Measurements from ENCODE around the gene AKT1S1.

Gene AKT1S1

DNA sequence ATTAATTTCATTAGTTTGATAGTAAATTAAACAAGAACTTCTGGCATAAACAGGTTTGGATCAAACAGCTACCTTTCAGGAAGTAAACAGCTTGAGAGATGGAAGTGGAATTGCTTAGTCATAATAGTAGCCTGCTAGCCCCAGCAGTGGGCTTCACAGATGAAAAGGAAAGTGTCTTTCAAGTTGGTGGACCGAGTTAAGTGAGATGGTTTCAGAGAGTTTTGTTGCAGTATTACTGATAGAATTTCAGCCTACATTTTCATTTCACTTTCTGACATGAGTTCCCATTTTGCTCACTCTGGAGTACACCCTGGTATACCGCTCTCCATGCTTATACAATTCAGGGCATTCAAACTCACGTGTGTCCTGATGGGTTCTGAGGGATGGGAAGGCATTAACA, 28.2 kb downstream of the AKT1S1 start:
- H3K36me3 ChIP-seq (ENCODE audit: control insufficient read depth, insufficient read depth, low read length): peaks cover 5% of the 10 kb centered on the region; the same call in 1 of the 2 replicates
- H3K4me1 ChIP-seq (ENCODE audit: control insufficient read depth, insufficient read depth, low read length): peaks cover 12% of the 10 kb centered on the region; the same call in 1 of the 2 replicates
- no peaks in the 10 kb centered on the region; the same call in 1 of the 2 replicates for H3K9me3 ChIP-seq (ENCODE audit: control insufficient read depth, insufficient read depth, low read depth, low read length)
- no peaks in the 10 kb centered on the region for H3K27me3 ChIP-seq (ENCODE audit: control insufficient read depth, insufficient read depth, low read length)
- H3K27ac ChIP-seq (ENCODE audit: low read depth, low read length): no peak overlapping the region
- no peak overlapping the region for H3K9ac ChIP-seq (ENCODE audit: low read length)
- H3K4me3 ChIP-seq (ENCODE audit: low read depth, low read length): no peak overlapping the region

- H3K4me1 ChIP-seq (ENCODE audit: control insufficient read depth, insufficient read depth, low read length): peaks cover 12% of the 10 kb centered on the region; the same call in 1 of the 2 replicates
- H3K9me3 ChIP-seq (ENCODE audit: control insufficient read depth, insufficient read depth, low read depth, low read length): no peaks in the 10 kb centered on the region; the same call in 1 of the 2 replicates
- peaks cover 5% of the 10 kb centered on the region; the same call in 1 of the 2 replicates for H3K36me3 ChIP-seq (ENCODE audit: control insufficient read depth, insufficient read depth, low read length)
- no peak overlapping the region for H3K9ac ChIP-seq (ENCODE audit: low read length)
- no peak overlapping the region for H3K27ac ChIP-seq (ENCODE audit: low read depth, low read length)
- H3K27me3 ChIP-seq (ENCODE audit: control insufficient read depth, insufficient read depth, low read length): no peaks in the 10 kb centered on the region
- no peak overlapping the region for H3K4me3 ChIP-seq (ENCODE audit: low read depth, low read length)
Observed at GRCh38 chr19:49847731-49848696, 29.1 kb downstream of the AKT1S1 start.

GRCh38 chr19:49846408-49846807, 30.7 kb downstream of the AKT1S1 start:
- Histone ChIP-seq H3K27ac (ENCODE audit: low read depth, low read length) (no peak overlapping the region), H3K36me3 (ENCODE audit: control insufficient read depth, insufficient read depth, low read length) (peaks cover 5% of the 10 kb centered on the region; the same call in 1 of the 2 replicates), H3K4me3 (ENCODE audit: low read depth, low read length) (no peak overlapping the region), H3K9me3 (ENCODE audit: control insufficient read depth, insufficient read depth, low read depth, low read length) (no peaks in the 10 kb centered on the region; the same call in 1 of the 2 replicates), H3K27me3 (ENCODE audit: control insufficient read depth, insufficient read depth, low read length) (no peaks in the 10 kb centered on the region), H3K9ac (ENCODE audit: low read length) (no peak overlapping the region), H3K4me1 (ENCODE audit: control insufficient read depth, insufficient read depth, low read length) (0 out of 2 replicates have a peak, but pooled peaks cover 3% of the 10 kb centered on the region)

- 0 out of 2 replicates have a peak, but pooled peaks cover 3% of the 10 kb centered on the region for H3K4me1 ChIP-seq (ENCODE audit: control insufficient read depth, insufficient read depth, low read length)
- H3K36me3 ChIP-seq (ENCODE audit: control insufficient read depth, insufficient read depth, low read length): peaks cover 12% of the 10 kb centered on the region; the same call in 1 of the 2 replicates
- no peak overlapping the region for H3K9ac ChIP-seq (ENCODE audit: low read length)
- H3K9me3 ChIP-seq (ENCODE audit: control insufficient read depth, insufficient read depth, low read depth, low read length): no peaks in the 10 kb centered on the region; the same call in 1 of the 2 replicates
- no peak overlapping the region for H3K27ac ChIP-seq (ENCODE audit: low read depth, low read length)
- H3K4me3 ChIP-seq (ENCODE audit: low read depth, low read length): no peak overlapping the region
- H3K27me3 ChIP-seq (ENCODE audit: control insufficient read depth, insufficient read depth, low read length): no peaks in the 10 kb centered on the region
Observed at GRCh38 chr19:49845414-49845813, 31.7 kb downstream of the AKT1S1 start.

GRCh38 chr19:49844138-49845095, 32.7 kb downstream of the AKT1S1 start:
- Histone ChIP-seq H3K4me3 (ENCODE audit: low read depth, low read length) (no peak overlapping the region), H3K27me3 (ENCODE audit: control insufficient read depth, insufficient read depth, low read length) (no peaks in the 10 kb centered on the region), H3K9ac (ENCODE audit: low read length) (no peak overlapping the region), H3K27ac (ENCODE audit: low read depth, low read length) (no peak overlapping the region), H3K36me3 (ENCODE audit: control insufficient read depth, insufficient read depth, low read length) (peaks cover 19% of the 10 kb centered on the region), H3K4me1 (ENCODE audit: control insufficient read depth, insufficient read depth, low read length) (no peaks in the 10 kb centered on the region), H3K9me3 (ENCODE audit: control insufficient read depth, insufficient read depth, low read depth, low read length) (no peaks in the 10 kb centered on the region; the same call in 1 of the 2 replicates)

DNA sequence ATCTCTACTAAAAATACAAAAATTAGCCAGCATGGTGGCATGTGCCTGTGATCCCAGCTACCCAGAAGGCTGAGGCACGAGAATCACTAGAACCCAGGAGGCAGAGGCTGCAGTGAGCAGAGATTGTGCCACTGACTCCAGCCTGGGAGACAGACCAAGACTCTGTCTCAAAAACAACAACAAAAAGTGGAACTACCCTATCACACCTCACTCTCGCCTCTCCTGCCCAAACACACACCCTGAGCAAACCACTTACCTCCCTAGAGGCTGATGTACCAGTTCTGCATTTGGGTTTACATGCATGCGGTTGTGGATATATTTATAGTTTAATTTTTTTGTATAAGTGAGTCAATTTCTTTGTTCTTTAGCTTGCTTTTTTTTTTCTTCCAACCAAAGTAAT, 33.9 kb downstream of the AKT1S1 start:
- Histone ChIP-seq H3K4me3 (ENCODE audit: low read depth, low read length) (no peak overlapping the region), H3K9me3 (ENCODE audit: control insufficient read depth, insufficient read depth, low read depth, low read length) (no peaks in the 10 kb centered on the region), H3K36me3 (ENCODE audit: control insufficient read depth, insufficient read depth, low read length) (peaks cover 27% of the 10 kb centered on the region), H3K4me1 (ENCODE audit: control insufficient read depth, insufficient read depth, low read length) (no peaks in the 10 kb centered on the region), H3K27ac (ENCODE audit: low read depth, low read length) (no peak overlapping the region), H3K9ac (ENCODE audit: low read length) (no peak overlapping the region), H3K27me3 (ENCODE audit: control insufficient read depth, insufficient read depth, low read length) (no peaks in the 10 kb centered on the region)

- Histone ChIP-seq H3K9me3 (ENCODE audit: control insufficient read depth, insufficient read depth, low read depth, low read length) (no peaks in the 10 kb centered on the region), H3K27ac (ENCODE audit: low read depth, low read length) (no peak overlapping the region), H3K27me3 (ENCODE audit: control insufficient read depth, insufficient read depth, low read length) (no peaks in the 10 kb centered on the region), H3K4me1 (ENCODE audit: control insufficient read depth, insufficient read depth, low read length) (no peaks in the 10 kb centered on the region), H3K36me3 (ENCODE audit: control insufficient read depth, insufficient read depth, low read length) (peaks cover 49% of the 10 kb centered on the region), H3K9ac (ENCODE audit: low read length) (no peak overlapping the region), H3K4me3 (ENCODE audit: low read depth, low read length) (no peak overlapping the region)
Observed at GRCh38 chr19:49840736-49841249, 36.4 kb downstream of the AKT1S1 start.

- no peak overlapping the region for H3K4me3 ChIP-seq (ENCODE audit: low read depth, low read length)
- H3K27ac ChIP-seq (ENCODE audit: low read depth, low read length): no peak overlapping the region
- H3K27me3 ChIP-seq (ENCODE audit: control insufficient read depth, insufficient read depth, low read length): no peaks in the 10 kb centered on the region
- peaks cover 54% of the 10 kb centered on the region for H3K36me3 ChIP-seq (ENCODE audit: control insufficient read depth, insufficient read depth, low read length)
- no peaks in the 10 kb centered on the region for H3K4me1 ChIP-seq (ENCODE audit: control insufficient read depth, insufficient read depth, low read length)
- H3K9ac ChIP-seq (ENCODE audit: low read length): no peak overlapping the region
- H3K9me3 ChIP-seq (ENCODE audit: control insufficient read depth, insufficient read depth, low read depth, low read length): no peaks in the 10 kb centered on the region
Observed at GRCh38 chr19:49840321-49840720, 36.8 kb downstream of the AKT1S1 start.

DNA sequence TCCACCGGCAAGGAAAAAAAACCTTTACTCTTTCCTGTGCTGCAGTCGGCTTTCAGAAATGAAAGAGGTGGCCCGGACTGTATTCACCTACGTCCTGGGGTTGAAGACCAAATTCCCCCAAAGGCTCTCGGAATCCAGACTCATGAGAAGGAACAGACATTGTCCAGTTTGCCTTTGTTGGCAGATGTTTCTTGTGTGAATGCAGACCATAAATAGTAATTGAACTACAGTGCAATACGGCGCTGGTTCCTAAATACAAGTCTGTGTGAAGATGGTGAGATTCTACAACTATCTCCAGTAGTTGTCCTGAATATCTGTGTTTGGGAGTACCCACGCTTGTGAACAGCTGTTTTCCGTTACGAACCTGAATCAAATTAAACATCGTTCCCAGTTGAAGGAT, 37.4 kb downstream of the AKT1S1 start:
- Histone ChIP-seq H3K4me3 (ENCODE audit: low read depth, low read length) (no peak overlapping the region), H3K27ac (ENCODE audit: low read depth, low read length) (no peak overlapping the region), H3K4me1 (ENCODE audit: control insufficient read depth, insufficient read depth, low read length) (no peaks in the 10 kb centered on the region), H3K36me3 (ENCODE audit: control insufficient read depth, insufficient read depth, low read length) (peaks cover 60% of the 10 kb centered on the region), H3K9me3 (ENCODE audit: control insufficient read depth, insufficient read depth, low read depth, low read length) (no peaks in the 10 kb centered on the region), H3K9ac (ENCODE audit: low read length) (no peak overlapping the region), H3K27me3 (ENCODE audit: control insufficient read depth, insufficient read depth, low read length) (no peaks in the 10 kb centered on the region)

GRCh38 chr19:49838885-49839588, 38.1 kb downstream of the AKT1S1 start:
- Histone ChIP-seq H3K4me1 (ENCODE audit: control insufficient read depth, insufficient read depth, low read length) (no peaks in the 10 kb centered on the region), H3K27me3 (ENCODE audit: control insufficient read depth, insufficient read depth, low read length) (no peaks in the 10 kb centered on the region), H3K27ac (ENCODE audit: low read depth, low read length) (no peak overlapping the region), H3K9ac (ENCODE audit: low read length) (no peak overlapping the region), H3K36me3 (ENCODE audit: control insufficient read depth, insufficient read depth, low read length) (peaks cover 67% of the 10 kb centered on the region), H3K4me3 (ENCODE audit: low read depth, low read length) (no peak overlapping the region), H3K9me3 (ENCODE audit: control insufficient read depth, insufficient read depth, low read depth, low read length) (no peaks in the 10 kb centered on the region)
